IPS-20b (cell line): ENCODE data around the gene SIK2.
A peak's percentile ranks its signal among the peaks of the same experiment; 100 is the strongest.

Experiments
- H3K27ac ChIP-seq: one replicate; pipeline ENCODE4 v1.5.1; 2013; ENCODE audit warnings: low read length
- H3K27me3 ChIP-seq: 2 replicates; pipeline ENCODE4 v1.6.1; 2013; ENCODE audit warnings: mild to moderate bottlenecking, low read length, inconsistent platforms; ENCODE audit not compliant: insufficient read depth
- H3K36me3 ChIP-seq: 2 replicates; pipeline ENCODE4 v1.6.1; 2013; ENCODE audit warnings: low read depth, mild to moderate bottlenecking, inconsistent platforms, low read length, moderate library complexity; ENCODE audit not compliant: insufficient read depth
- H3K4me1 ChIP-seq: 2 replicates; pipeline ENCODE4 v1.6.1; 2013; ENCODE audit warnings: mild to moderate bottlenecking, control low read depth, inconsistent platforms, low read length, moderate library complexity; ENCODE audit not compliant: insufficient read depth
- H3K4me3 ChIP-seq: 2 replicates; pipeline ENCODE4 v1.5.1; 2013; ENCODE audit warnings: mild to moderate bottlenecking, low read length, inconsistent platforms
- H3K9ac ChIP-seq: 2 replicates; pipeline ENCODE4 v1.6.1; 2013; ENCODE audit warnings: low read depth, mild to moderate bottlenecking, inconsistent platforms, low read length, moderate library complexity
- H3K9me3 ChIP-seq: 2 replicates; pipeline ENCODE4 v1.6.1; 2013; ENCODE audit warnings: mild to moderate bottlenecking, low read depth, low read length, inconsistent platforms; ENCODE audit not compliant: insufficient read depth

SIK2 gene

DNA sequence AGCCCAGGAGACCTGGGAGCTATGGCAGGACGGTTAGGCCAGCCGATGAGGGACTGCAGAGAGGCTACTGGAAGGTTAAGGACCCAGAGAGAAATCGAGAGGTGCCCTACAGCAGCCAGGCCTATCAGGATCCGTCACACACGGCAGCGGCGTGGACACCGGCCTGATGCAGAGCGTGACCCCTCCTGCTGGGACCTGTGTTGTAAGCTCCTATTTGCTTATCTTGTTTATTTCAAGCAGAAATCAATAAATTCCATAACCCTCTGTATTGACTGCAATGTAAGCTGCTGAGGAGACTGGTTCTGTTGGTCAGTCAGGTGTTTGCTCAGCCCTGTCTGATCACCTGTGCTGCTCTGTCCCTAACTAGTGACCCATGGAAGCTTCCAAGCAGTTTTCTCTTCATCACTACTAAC is 124.1 kb downstream of the SIK2 start:
- no peak overlapping the region for H3K4me3 ChIP-seq
- H3K27ac ChIP-seq, result no peak overlapping the region
- no peak overlapping the region for H3K9ac ChIP-seq
- H3K27me3 ChIP-seq, result no peaks in the 10 kb centered on the region
- peaks cover 2% of the 10 kb centered on the region; the same call in 1 of the 2 replicates for H3K4me1 ChIP-seq
- peaks cover 47% of the 10 kb centered on the region for H3K36me3 ChIP-seq
- H3K9me3 ChIP-seq, result no peaks in the 10 kb centered on the region

DNA sequence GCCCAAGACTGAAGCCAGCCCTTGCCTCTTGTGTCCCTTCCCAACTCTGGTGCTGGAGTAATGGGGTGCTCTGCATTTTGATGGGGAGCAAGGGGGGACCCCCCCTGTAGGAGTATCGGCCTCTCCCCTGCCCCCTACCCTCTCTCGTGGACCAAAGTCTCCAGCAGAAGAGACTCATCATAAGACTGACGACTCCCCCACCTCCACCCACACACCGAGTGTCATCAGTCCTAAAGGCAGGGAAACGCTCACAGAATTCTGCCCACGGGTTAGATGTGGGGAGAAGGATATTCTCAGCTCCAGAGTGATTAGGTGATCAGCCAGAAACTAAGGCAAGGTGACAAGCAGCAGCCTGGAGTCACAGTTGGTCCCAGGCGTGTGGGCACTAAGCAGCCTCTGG is 125.2 kb downstream of the SIK2 start:
- peaks cover 36% of the 10 kb centered on the region for H3K36me3 ChIP-seq
- H3K9me3 ChIP-seq, result no peaks in the 10 kb centered on the region
- H3K9ac ChIP-seq, result no peak overlapping the region
- no peaks in the 10 kb centered on the region for H3K27me3 ChIP-seq
- no peak overlapping the region for H3K27ac ChIP-seq
- no peak overlapping the region for H3K4me3 ChIP-seq
- peaks cover 2% of the 10 kb centered on the region; the same call in 1 of the 2 replicates for H3K4me1 ChIP-seq

DNA sequence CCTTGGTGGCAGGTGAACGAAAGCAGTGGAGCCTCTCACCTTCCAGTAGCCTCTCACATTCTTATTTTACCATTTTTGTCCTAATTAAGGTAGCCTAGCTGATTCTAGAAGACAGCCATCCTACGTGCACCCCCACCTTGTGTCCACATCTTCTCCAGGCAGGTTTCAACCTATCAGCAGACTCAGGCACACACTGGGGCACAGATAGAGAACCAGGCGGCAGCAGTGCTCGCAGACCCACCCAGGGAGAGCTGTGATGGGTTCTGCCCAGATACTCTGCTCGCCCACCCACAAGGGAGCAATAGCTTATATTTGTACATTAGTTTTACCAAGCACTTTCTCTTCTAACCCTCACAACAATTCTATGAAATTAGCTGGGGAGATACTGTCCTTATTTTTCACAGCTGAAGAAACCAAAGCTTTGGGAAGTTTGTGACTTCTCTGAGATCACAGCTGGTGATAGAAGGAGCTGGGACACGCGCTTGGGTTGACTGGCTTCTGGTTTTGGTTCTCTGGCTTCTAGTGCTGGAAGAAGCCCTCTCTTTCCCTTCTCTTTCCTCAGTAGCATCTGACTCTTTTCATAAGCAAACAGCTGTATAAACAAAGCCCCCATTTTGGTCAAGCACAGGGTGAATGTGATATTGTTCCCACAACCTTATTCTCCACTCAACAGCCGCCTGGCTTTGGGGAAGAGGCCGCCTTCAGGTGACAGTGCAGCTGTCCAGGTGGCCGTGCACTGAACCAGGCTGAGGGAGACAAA is 127.0 kb downstream of the SIK2 start:
- Histone ChIP-seq H3K4me1 (no peaks in the 10 kb centered on the region), H3K27ac (no peak overlapping the region), H3K9me3 (no peaks in the 10 kb centered on the region), H3K4me3 (no peak overlapping the region), H3K36me3 (peaks cover 24% of the 10 kb centered on the region), H3K9ac (no peak overlapping the region), H3K27me3 (no peaks in the 10 kb centered on the region)

DNA sequence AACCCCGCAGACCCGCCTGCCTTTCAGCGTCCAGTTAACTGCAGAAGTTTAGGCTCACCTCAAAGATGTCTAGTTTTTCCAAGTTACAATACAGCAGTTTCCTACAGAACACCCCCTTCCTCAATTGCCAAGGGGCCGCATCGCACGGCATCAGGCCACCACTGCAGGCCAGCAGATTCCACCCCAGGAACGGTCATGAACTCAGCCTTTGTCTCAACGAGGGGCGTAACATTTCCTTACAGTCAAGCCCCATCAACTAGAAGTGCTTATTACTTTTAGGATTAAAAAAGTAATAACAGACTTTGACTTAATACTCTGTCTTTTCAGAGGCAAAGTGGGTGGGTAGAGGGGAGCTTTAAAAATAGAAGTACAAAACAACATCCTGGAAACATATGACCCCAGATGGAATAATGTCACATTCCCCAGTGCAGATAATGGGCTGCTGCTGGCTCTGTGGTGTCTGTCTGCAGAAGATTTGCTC is 127.6 kb downstream of the SIK2 start:
- Histone ChIP-seq H3K4me1 (no peaks in the 10 kb centered on the region), H3K4me3 (no peak overlapping the region), H3K9me3 (no peaks in the 10 kb centered on the region), H3K27ac (no peak overlapping the region), H3K36me3 (peaks cover 18% of the 10 kb centered on the region), H3K9ac (no peak overlapping the region), H3K27me3 (no peaks in the 10 kb centered on the region)

DNA sequence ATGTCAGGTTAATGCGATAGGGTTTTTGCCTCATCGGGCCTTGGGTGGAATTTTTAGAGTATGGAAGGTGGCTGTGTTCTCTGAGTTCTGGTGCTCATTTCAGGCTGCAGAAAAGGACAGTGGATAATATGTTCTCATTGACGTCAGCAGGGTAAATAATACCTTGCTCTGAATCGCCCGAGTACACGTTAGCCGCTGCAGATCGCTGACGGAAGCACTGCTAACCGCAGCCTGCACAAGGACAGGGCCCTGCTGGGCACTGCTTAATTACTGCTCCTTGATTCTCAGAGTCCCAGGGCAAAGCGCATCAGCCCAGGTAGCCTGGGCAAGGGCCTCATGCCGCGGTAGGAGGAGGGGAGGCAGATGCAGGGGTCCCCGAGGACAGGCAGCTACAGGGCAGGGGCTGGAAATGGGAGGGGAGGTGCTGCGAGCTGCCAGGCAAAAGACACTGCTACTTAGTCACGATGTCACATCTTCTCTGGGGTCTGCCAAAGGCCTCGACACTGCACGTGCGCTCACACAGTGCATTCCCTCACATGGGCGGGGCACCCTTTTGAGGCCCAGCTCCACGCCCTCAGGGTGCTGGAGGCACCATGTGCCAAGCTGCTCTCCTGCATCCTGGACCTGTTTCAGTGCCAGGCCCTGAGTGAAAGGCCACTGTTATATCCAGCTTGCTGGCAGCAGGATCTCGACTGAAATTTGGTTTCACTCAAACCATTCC is 128.8 kb downstream of the SIK2 start:
- Histone ChIP-seq H3K27me3 (no peaks in the 10 kb centered on the region), H3K27ac (no peak overlapping the region), H3K4me3 (no peak overlapping the region), H3K36me3 (peaks cover 7% of the 10 kb centered on the region; the same call in 1 of the 2 replicates), H3K4me1 (no peaks in the 10 kb centered on the region), H3K9me3 (no peaks in the 10 kb centered on the region), H3K9ac (no peak overlapping the region)

DNA sequence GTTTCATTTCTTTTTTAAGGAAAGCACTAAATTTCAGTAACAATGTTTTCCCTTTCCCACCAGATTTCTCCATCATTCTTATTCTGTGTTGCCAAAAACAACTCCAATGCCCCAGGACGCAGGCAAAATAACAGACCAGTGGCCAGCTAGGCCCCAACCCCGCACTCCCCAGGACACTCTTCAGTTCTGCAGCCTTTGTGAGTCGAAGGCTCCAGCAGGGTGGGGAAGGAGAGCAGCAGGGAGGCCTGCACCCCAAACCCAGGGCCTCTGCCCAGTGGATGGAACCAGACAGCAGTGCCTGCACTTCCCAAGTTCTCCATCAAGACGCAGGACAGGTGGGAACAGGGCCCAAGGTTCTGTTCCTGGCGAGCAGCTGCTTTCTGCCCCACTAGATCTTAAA is 129.6 kb downstream of the SIK2 start:
- H3K27ac ChIP-seq, result no peak overlapping the region
- H3K4me3 ChIP-seq, result no peak overlapping the region
- H3K9ac ChIP-seq, result 0 out of 2 replicates have a peak overlapping the region, but pooled peaks have one; percentile 0
- no peaks in the 10 kb centered on the region for H3K9me3 ChIP-seq
- H3K4me1 ChIP-seq, result no peaks in the 10 kb centered on the region
- H3K36me3 ChIP-seq, result peaks cover 14% of the 10 kb centered on the region; the same call in 1 of the 2 replicates
- no peaks in the 10 kb centered on the region for H3K27me3 ChIP-seq

DNA sequence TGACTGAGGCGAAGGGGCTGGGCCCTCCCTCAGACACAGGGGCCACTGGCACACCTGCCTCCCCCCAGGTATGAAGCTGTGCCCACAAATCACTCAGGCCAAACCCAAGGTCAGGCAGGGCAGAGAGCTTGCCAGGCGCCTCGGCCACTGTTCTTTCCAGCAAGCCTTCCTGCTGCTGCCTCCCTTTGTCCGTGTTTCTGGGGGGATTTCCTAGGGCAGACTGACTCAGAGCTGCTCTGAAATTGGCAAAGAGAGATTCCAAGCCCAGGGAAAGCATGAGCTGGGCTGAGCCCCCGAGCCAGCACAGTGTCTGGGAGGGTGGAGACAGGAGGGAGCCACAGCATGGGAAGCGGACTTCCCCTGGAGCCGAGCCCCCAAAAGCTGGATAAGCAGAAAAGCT is 130.8 kb downstream of the SIK2 start:
- H3K4me3 ChIP-seq, result no peak overlapping the region
- H3K4me1 ChIP-seq, result no peaks in the 10 kb centered on the region
- peak overlapping the region; percentile 42; the same call in 1 of the 2 replicates for H3K9ac ChIP-seq

DNA sequence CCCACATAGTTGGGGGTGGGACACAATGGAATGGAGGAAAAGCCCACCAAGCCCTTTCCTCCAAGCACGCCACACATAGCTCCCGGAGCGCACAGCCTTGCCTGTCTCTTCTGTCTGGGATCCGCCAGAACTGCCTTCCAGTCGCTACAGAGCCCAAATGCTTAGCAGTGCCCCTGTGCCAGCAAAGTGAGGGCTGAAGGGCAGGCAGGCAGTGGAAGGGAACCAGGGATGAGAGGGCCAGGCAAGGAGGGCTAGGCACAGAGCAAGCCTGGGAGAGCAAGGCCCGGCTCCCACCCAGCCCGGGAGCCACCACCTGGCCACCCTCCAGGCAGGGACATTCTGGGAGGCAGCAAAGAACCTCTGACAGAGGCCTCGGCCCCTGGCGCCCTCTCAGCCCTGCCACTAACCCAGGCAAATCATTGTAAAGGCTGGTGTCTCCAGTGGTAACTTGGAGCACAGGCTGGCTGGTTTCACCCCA is 131.4 kb downstream of the SIK2 start:
- H3K4me1 ChIP-seq, result no peaks in the 10 kb centered on the region
- H3K36me3 ChIP-seq, result peaks cover 23% of the 10 kb centered on the region; the same call in 1 of the 2 replicates
- no peaks in the 10 kb centered on the region for H3K9me3 ChIP-seq
- no peak overlapping the region for H3K4me3 ChIP-seq
- H3K27ac ChIP-seq, result no peak overlapping the region
- no peaks in the 10 kb centered on the region for H3K27me3 ChIP-seq
- H3K9ac ChIP-seq, result peak overlapping the region; percentile 42; the same call in 1 of the 2 replicates

More for the DNA sequence above, 130.8 kb downstream of the SIK2 start:
- H3K9me3 ChIP-seq, result no peaks in the 10 kb centered on the region
- no peak overlapping the region for H3K27ac ChIP-seq
- H3K36me3 ChIP-seq, result peaks cover 18% of the 10 kb centered on the region; the same call in 1 of the 2 replicates
- H3K27me3 ChIP-seq, result no peaks in the 10 kb centered on the region

DNA sequence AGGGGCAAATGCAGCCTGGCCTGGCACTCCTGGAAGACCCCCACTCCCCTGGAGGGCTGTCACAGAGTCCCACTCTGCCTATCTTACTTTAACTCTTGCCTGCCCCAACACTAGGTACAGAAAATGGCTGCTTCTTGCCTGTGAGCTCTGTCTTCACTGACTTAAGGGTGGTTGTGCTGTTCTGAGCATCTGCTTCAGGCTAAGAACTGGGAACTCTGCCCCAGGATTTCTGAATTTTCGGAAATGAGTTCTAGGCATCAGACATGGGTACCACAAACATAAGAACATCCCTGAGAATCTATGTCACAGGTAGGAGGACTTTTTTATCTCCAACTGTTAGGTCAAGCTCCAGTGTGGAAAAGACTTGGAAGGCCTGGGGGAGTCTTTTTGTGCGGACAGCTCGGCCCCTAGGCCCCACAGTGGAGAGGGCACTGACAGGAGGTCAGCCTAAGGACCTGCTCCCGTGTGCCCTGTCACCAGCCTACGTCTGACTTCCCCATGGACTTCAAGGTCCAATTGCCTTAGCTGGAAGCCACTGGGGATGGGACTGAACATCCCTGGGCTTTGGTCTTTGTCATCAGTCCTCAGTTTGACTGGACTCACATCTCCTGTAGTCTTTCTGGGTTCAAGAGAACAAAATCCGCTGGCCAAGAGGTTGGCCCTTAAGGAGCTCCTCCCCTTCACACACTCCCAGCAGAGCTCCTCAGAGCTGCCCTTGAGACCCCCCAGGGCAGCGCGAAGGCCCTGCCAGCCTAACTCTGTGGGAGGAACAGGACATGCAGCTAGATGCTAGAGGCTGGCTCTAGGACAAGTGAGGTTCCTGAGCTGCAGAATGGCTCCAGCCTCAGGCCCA is 132.1 kb downstream of the SIK2 start:
- H3K27ac ChIP-seq, result no peak overlapping the region
- no peaks in the 10 kb centered on the region for H3K27me3 ChIP-seq
- H3K9me3 ChIP-seq, result no peaks in the 10 kb centered on the region
- no peaks in the 10 kb centered on the region for H3K4me1 ChIP-seq
- H3K4me3 ChIP-seq, result no peak overlapping the region
- no peak overlapping the region for H3K9ac ChIP-seq
- H3K36me3 ChIP-seq, result peaks cover 29% of the 10 kb centered on the region; the same call in 1 of the 2 replicates

DNA sequence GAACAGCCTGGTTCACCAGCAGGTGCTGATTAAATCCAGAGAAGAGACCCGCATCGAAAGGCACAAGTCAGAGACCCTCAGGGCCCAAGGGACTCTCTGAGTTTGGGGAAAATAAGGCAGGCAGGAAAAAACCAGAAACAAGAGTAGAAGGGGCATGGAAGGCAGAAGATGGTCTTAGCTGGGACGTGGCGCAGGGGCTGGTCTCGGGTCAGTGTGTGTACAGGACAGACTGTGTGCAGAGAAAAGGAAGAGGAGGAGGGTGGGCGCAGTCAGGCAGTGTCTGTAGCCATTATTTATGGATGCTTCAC is 132.7 kb downstream of the SIK2 start:
- H3K4me3 ChIP-seq, result no peak overlapping the region
- H3K36me3 ChIP-seq, result peaks cover 31% of the 10 kb centered on the region; the same call in 1 of the 2 replicates
- peaks cover 4% of the 10 kb centered on the region; the same call in 1 of the 2 replicates for H3K4me1 ChIP-seq
- no peaks in the 10 kb centered on the region for H3K9me3 ChIP-seq
- no peak overlapping the region for H3K9ac ChIP-seq
- H3K27ac ChIP-seq, result no peak overlapping the region
- H3K27me3 ChIP-seq, result no peaks in the 10 kb centered on the region
